ENCODE measurements around the gene PLOD3.

The PLOD3 gene

GRCh38 chr7:101163279-101164070 lies 53.9 kb downstream of the PLOD3 start:
- DNase-seq = no peak

- DNase-seq = peak; percentile 58
Observed at GRCh38 chr7:101162551-101163278, 54.7 kb downstream of the PLOD3 start.

- no peak for DNase-seq
Observed at GRCh38 chr7:101161692-101162471, 55.5 kb downstream of the PLOD3 start.

- no peak for DNase-seq
Observed at GRCh38 chr7:101160910-101161309, 56.5 kb downstream of the PLOD3 start.

GRCh38 chr7:101159696-101160674 lies 57.4 kb downstream of the PLOD3 start:
- DNase-seq = no peak

GRCh38 chr7:101156866-101157589 lies 60.4 kb downstream of the PLOD3 start:
- DNase-seq = no peak

- no peak for DNase-seq
Observed at GRCh38 chr7:101156277-101156676, 61.1 kb downstream of the PLOD3 start.

Data from NCI-H1105 (cell line).